HepG2 (cell line): ENCODE measurements around the gene BLOC1S4. TPM values are rescaled to one million over a fixed set of nuclear protein-coding genes. Genes with fewer than 3 reads are reported as not detected.

Source experiments
- CREBL2 ChIP-seq: sonication (generic); formaldehyde crosslinking; IDR thresholded peaks from 2 replicates; pipeline ENCODE4 v1.8.1; 2023; ENCODE audit warnings: missing genetic modification reagents, mild to moderate bottlenecking, borderline replicate concordance
- ETV5 ChIP-seq: IDR thresholded peaks from 2 replicates; pipeline ENCODE4 v1.6.1; 2018; ENCODE audit warnings: missing biosample characterization, missing genetic modification reagents, inconsistent platforms, borderline replicate concordance
- FOXK1 ChIP-seq: sonication (generic); formaldehyde crosslinking; IDR thresholded peaks from 2 replicates; pipeline ENCODE4 v1.4.0; 2020; ENCODE audit warnings: low read depth, missing genetic modification reagents, borderline replicate concordance
- FOXM1 ChIP-seq: sonication (generic); formaldehyde crosslinking; IDR thresholded peaks from 2 replicates; pipeline ENCODE4 v1.5.0; 2020; ENCODE audit warnings: missing genetic modification reagents
- GABPA ChIP-seq, 2 experiments: IDR thresholded peaks; 2 replicates each; pipeline ENCODE4 v1.6.1; 2011 to 2016; ENCODE audit warnings: low read depth in 2 of 2, low read length in 1 of 2, missing biosample characterization in 1 of 2, missing genetic modification characterization in 1 of 2
- GLMP ChIP-seq: sonication (generic); formaldehyde crosslinking; IDR thresholded peaks from 2 replicates; pipeline ENCODE4 v1.9.0; 2021; ENCODE audit warnings: missing genetic modification reagents, mild to moderate bottlenecking, borderline replicate concordance
- HOXA7 ChIP-seq: sonication (generic); formaldehyde crosslinking; IDR thresholded peaks from 2 replicates; pipeline ENCODE4 v1.8.1; 2022; ENCODE audit warnings: mild to moderate bottlenecking, missing genetic modification reagents, moderate library complexity
- MIER3 ChIP-seq: IDR thresholded peaks from 2 replicates; pipeline ENCODE4 v1.6.1; 2016; ENCODE audit warnings: missing compliant biosample characterization, borderline replicate concordance
- MLXIP ChIP-seq: sonication (generic); formaldehyde crosslinking; IDR thresholded peaks from 2 replicates; pipeline ENCODE4 v1.9.0; 2021; ENCODE audit warnings: missing genetic modification reagents, borderline replicate concordance
- MTF2 ChIP-seq: sonication (generic); formaldehyde crosslinking; IDR thresholded peaks from 2 replicates; pipeline ENCODE4 v1.5.0; 2020; ENCODE audit warnings: missing genetic modification reagents, borderline replicate concordance
- POGK ChIP-seq: sonication (generic); formaldehyde crosslinking; conservative IDR thresholded peaks from 2 replicates; pipeline ENCODE4 v1.8.0; 2022; ENCODE audit warnings: mild to moderate bottlenecking, moderate library complexity, missing genetic modification reagents
- RXRA ChIP-seq: sonication (generic); formaldehyde crosslinking; IDR thresholded peaks from 2 replicates; pipeline ENCODE4 v1.5.1; 2020; ENCODE audit warnings: missing genetic modification reagents
- SMC3 ChIP-seq: IDR thresholded peaks from 2 replicates; pipeline ENCODE4 v1.6.1; 2011; ENCODE audit warnings: low read length, improper control_type of control experiment
- SYNCRIP ChIP-seq: fragments of 200-400 bp; formaldehyde crosslinking; IDR thresholded peaks from 2 replicates; pipeline ENCODE4 v1.6.1; 2018; ENCODE audit warnings: mild to moderate bottlenecking, low read depth, low read length; ENCODE audit not compliant: insufficient read depth
- ZNF232 ChIP-seq: sonication (generic); formaldehyde crosslinking; IDR thresholded peaks from 2 replicates; pipeline ENCODE4 v1.4.0; 2020; ENCODE audit warnings: missing genetic modification reagents, borderline replicate concordance
- ZNF30 ChIP-seq: sonication (generic); formaldehyde crosslinking; IDR thresholded peaks from 2 replicates; pipeline ENCODE4 v1.5.0; 2020; ENCODE audit warnings: mild to moderate bottlenecking, missing genetic modification reagents
- ZNF432 ChIP-seq: sonication (generic); formaldehyde crosslinking; IDR thresholded peaks from 2 replicates; pipeline ENCODE4 v1.5.0; 2020; ENCODE audit warnings: missing genetic modification reagents, mild to moderate bottlenecking, borderline replicate concordance
- ZNF615 ChIP-seq: sonication (generic); formaldehyde crosslinking; IDR thresholded peaks from 2 replicates; pipeline ENCODE4 v1.5.0; 2020; ENCODE audit warnings: mild to moderate bottlenecking, missing genetic modification reagents, borderline replicate concordance
- ZNF652 ChIP-seq: IDR thresholded peaks from 2 replicates; pipeline ENCODE4 v1.6.1; 2016; ENCODE audit warnings: low read depth, borderline replicate concordance
- ZSCAN20 ChIP-seq: sonication (generic); formaldehyde crosslinking; IDR thresholded peaks from 2 replicates; pipeline ENCODE4 v1.4.0; 2020; ENCODE audit warnings: missing genetic modification reagents, mild to moderate bottlenecking, borderline replicate concordance
- polyA plus RNA-seq, 8 experiments: library from polyadenylated mRNA; depleted of rRNA in 3 of 8; stranded (reverse) in 7 of 8; unstranded in 1 of 8; fragments of >200 nt; fragmentation: Illumina TruSeq in 4 of 8; extraction: Trizol in 4 of 8; gene quantifications; 2 replicates each; pipeline versions ENCODE4 v1.2.1 to v1.2.3, GENCODE V29; 2011 to 2016; ENCODE audit warnings: low read depth in 4 of 8, missing spikeins in 1 of 8, mixed read lengths in 1 of 8; ENCODE audit not compliant: insufficient read depth in 1 of 8
- total RNA-seq, 5 experiments: library from RNA; depleted of rRNA; stranded (reverse); fragments of >200 nt; fragmentation: Illumina TruSeq; extraction: Trizol; gene quantifications; 2 replicates each; pipeline ENCODE4 v1.2.3, GENCODE V29; 2016; ENCODE audit warnings: low read depth in 1 of 5
- TF ChIP-seq, protein P1 (sequence below): sonication (generic); formaldehyde crosslinking; IDR thresholded peaks from 2 replicates; pipeline ENCODE4 v1.5.0; 2020; ENCODE audit warnings: missing genetic modification reagents, mild to moderate bottlenecking, borderline replicate concordance

BLOC1S4 gene
- total and polyA plus RNA-seq, 2 of the 13 experiments (the other 11 are each of a cell fraction or from before 2014, with no cell fraction given), result 15.5 to 20.9 TPM

GRCh38 chr4:6673660-6674499 is 42.1 kb upstream of the BLOC1S4 start (continued):
- peak; percentile 67; the same call in 1 of the 2 replicates for TF ChIP-seq FOXK1
- no peak for TF ChIP-seq ZNF30 (CRISPR knock-in tag)
- TF ChIP-seq HOXA7 (CRISPR knock-in tag), result no peak
- no peak for TF ChIP-seq SYNCRIP
- no peak; the same call in 1 of the 2 replicates for TF ChIP-seq ZNF232 (CRISPR knock-in tag)
- TF ChIP-seq ZNF432 (CRISPR knock-in tag), result no peak
- TF ChIP-seq SMC3, result no peak
- peak; percentile 96 for TF ChIP-seq POGK
- TF ChIP-seq GLMP (CRISPR knock-in tag), result no peak; the same call in 1 of the 2 replicates
- no peak for TF ChIP-seq MTF2
- TF ChIP-seq ZSCAN20, result no peak; the same call in 1 of the 2 replicates
- TF ChIP-seq, protein P1, sequence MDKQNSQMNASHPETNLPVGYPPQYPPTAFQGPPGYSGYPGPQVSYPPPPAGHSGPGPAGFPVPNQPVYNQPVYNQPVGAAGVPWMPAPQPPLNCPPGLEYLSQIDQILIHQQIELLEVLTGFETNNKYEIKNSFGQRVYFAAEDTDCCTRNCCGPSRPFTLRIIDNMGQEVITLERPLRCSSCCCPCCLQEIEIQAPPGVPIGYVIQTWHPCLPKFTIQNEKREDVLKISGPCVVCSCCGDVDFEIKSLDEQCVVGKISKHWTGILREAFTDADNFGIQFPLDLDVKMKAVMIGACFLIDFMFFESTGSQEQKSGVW (CRISPR knock-in tag), result peak; percentile 66; the same call in 1 of the 2 replicates
- TF ChIP-seq ETV5 (CRISPR knock-in tag), result peak; percentile 48; the same call in 1 of the 2 replicates
- TF ChIP-seq ZNF615, result peak; percentile 83; the same call in 1 of the 2 replicates
- no peak for TF ChIP-seq GABPA (IDR thresholded peaks at IDR 0.05; ENCODE audit: low read depth, low read length)
- no peak for TF ChIP-seq GABPA (CRISPR knock-in tag; IDR thresholded peaks at IDR 0.05; ENCODE audit: low read depth)
- no peak for TF ChIP-seq MIER3 (CRISPR knock-in tag)
- no peak for TF ChIP-seq MLXIP (CRISPR knock-in tag)
- TF ChIP-seq ZNF652, result no peak
- TF ChIP-seq FOXM1 (CRISPR knock-in tag), result no peak
- TF ChIP-seq CREBL2 (CRISPR knock-in tag), result no peak
- peak; percentile 40; the same call in 1 of the 2 replicates for TF ChIP-seq RXRA (CRISPR knock-in tag)
